Breast epithelium (tissue), 3 donors: Measurements from ENCODE around the gene ARFIP1.

Source experiments
- CTCF ChIP-seq, 3 donors: fragments of 450-650 bp; IDR thresholded peaks; one replicate each; pipeline ENCODE4 v1.5.1; 2016 to 2017; ENCODE audit warnings: antibody characterized with exemption in 3 of 3, mild to moderate bottlenecking in 3 of 3, moderate library complexity in 3 of 3
- POLR2A ChIP-seq: fragments of 450-650 bp; IDR thresholded peaks from one replicate; pipeline ENCODE4 v1.6.1; 2016; ENCODE audit warnings: antibody characterized with exemption, mild to moderate bottlenecking, moderate library complexity
- POLR2AphosphoS5 ChIP-seq, 3 donors: sonication (generic); formaldehyde crosslinking; IDR thresholded peaks; one replicate each; pipeline ENCODE4 v1.6.1; 2017; ENCODE audit warnings: antibody characterized with exemption in 3 of 3

GRCh38 chr4:152862608-152863007 lies 82.9 kb downstream of the ARFIP1 start:
- no peak for TF ChIP-seq CTCF (IDR thresholded peaks at IDR 0.05)
- TF ChIP-seq POLR2A = no peak
- no peak for TF ChIP-seq POLR2AphosphoS5 (IDR thresholded peaks at IDR 0.05)
